ENCODE data around the gene PALLD. TPM values are rescaled to one million over a fixed set of nuclear protein-coding genes. Genes with fewer than 3 reads are reported as not detected.

Gene PALLD
- polyA plus RNA-seq, 1 donor from 2014 or later = 20.5 TPM

DNA sequence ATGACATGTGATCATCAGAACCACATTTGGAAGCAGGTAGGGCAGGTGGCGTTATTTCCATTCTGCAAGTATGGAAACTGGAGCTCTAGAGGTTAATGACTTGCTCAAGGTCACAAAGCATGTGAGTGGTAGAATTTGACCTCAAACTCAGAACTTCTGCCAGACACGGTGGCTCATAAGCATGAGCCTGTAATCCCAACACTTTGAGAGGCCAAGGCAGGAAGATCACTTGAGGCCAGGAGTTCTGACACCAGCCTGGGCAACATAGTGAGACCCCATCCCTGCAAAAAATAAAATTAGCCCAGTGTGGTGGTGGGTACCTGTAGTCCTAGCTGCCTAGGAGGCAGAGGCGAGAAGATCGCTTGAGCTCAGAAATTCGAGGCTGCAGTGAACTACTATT is 139.2 kb downstream of the PALLD start:
- Histone ChIP-seq H3K4me2 (ENCODE audit: low read length) (no peak overlapping the region), H3K79me2 (replicated peaks; ENCODE audit: insufficient read depth, low read length) (peaks cover 34% of the 10 kb centered on the region), H3K27me3 (ENCODE audit: insufficient read depth, low read depth, low read length) (no peaks in the 10 kb centered on the region), H3K36me3 (ENCODE audit: insufficient read depth, low read length) (no peaks in the 10 kb centered on the region), H3F3A (ENCODE audit: insufficient read depth, low read length, poor library complexity, severe bottlenecking) (no peaks in the 10 kb centered on the region), H3K9me3 (ENCODE audit: low read length) (no peaks in the 10 kb centered on the region), H2AFZ (ENCODE audit: low read depth, low read length) (no peak overlapping the region), H3K27ac (ENCODE audit: low read length) (no peak overlapping the region), H4K20me1 (ENCODE audit: insufficient read depth) (no peaks in the 10 kb centered on the region), H3K9ac (ENCODE audit: low read length) (no peak overlapping the region), H3K4me3 (ENCODE audit: low read length) (no peak overlapping the region), H3K9me2 (ENCODE audit: insufficient read depth, low read length) (no peaks in the 10 kb centered on the region)
- TF ChIP-seq, protein P1, sequence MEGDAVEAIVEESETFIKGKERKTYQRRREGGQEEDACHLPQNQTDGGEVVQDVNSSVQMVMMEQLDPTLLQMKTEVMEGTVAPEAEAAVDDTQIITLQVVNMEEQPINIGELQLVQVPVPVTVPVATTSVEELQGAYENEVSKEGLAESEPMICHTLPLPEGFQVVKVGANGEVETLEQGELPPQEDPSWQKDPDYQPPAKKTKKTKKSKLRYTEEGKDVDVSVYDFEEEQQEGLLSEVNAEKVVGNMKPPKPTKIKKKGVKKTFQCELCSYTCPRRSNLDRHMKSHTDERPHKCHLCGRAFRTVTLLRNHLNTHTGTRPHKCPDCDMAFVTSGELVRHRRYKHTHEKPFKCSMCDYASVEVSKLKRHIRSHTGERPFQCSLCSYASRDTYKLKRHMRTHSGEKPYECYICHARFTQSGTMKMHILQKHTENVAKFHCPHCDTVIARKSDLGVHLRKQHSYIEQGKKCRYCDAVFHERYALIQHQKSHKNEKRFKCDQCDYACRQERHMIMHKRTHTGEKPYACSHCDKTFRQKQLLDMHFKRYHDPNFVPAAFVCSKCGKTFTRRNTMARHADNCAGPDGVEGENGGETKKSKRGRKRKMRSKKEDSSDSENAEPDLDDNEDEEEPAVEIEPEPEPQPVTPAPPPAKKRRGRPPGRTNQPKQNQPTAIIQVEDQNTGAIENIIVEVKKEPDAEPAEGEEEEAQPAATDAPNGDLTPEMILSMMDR (IDR thresholded peaks at IDR 0.05; ENCODE audit: poor library complexity, severe bottlenecking) = no peak
- TF ChIP-seq TAF1 (IDR thresholded peaks at IDR 0.05; ENCODE audit: low read depth) = no peak
- no peak for TF ChIP-seq RAD21 (conservative IDR thresholded peaks at IDR 0.05)
- no peak for TF ChIP-seq MXI1 (conservative IDR thresholded peaks at IDR 0.05; ENCODE audit: poor library complexity, severe bottlenecking)
- no peak for TF ChIP-seq EP300 (conservative IDR thresholded peaks at IDR 0.05; ENCODE audit: poor library complexity, severe bottlenecking)
- TF ChIP-seq SMC3 (conservative IDR thresholded peaks at IDR 0.05; ENCODE audit: poor library complexity) = no peak
- no peak for TF ChIP-seq EZH2 (IDR thresholded peaks at IDR 0.05; ENCODE audit: borderline replicate concordance, insufficient read depth, low read length, poor library complexity, severe bottlenecking)
- no peak for TF ChIP-seq REST (IDR thresholded peaks at IDR 0.05; ENCODE audit: borderline replicate concordance)
- no peak for TF ChIP-seq POLR2AphosphoS5 (IDR thresholded peaks at IDR 0.05)

GRCh38 chr4:168636506-168637196 is 139.8 kb downstream of the PALLD start:
- Histone ChIP-seq H3K79me2 (replicated peaks; ENCODE audit: insufficient read depth, low read length) (peaks cover 34% of the 10 kb centered on the region), H3K27ac (ENCODE audit: low read length) (no peak overlapping the region), H3K9ac (ENCODE audit: low read length) (no peak overlapping the region), H3K9me2 (ENCODE audit: insufficient read depth, low read length) (no peaks in the 10 kb centered on the region), H3K27me3 (ENCODE audit: insufficient read depth, low read depth, low read length) (no peaks in the 10 kb centered on the region), H3K4me2 (ENCODE audit: low read length) (no peak overlapping the region), H2AFZ (ENCODE audit: low read depth, low read length) (no peak overlapping the region), H3K36me3 (ENCODE audit: insufficient read depth, low read length) (no peaks in the 10 kb centered on the region), H3K4me3 (ENCODE audit: low read length) (no peak overlapping the region), H3F3A (ENCODE audit: insufficient read depth, low read length, poor library complexity, severe bottlenecking) (no peaks in the 10 kb centered on the region), H3K9me3 (ENCODE audit: low read length) (no peaks in the 10 kb centered on the region), H4K20me1 (ENCODE audit: insufficient read depth) (no peaks in the 10 kb centered on the region)
- TF ChIP-seq SMC3 (conservative IDR thresholded peaks at IDR 0.05; ENCODE audit: poor library complexity) (no peak), REST (IDR thresholded peaks at IDR 0.05; ENCODE audit: borderline replicate concordance) (no peak), EP300 (conservative IDR thresholded peaks at IDR 0.05; ENCODE audit: poor library complexity, severe bottlenecking) (no peak), EZH2 (IDR thresholded peaks at IDR 0.05; ENCODE audit: borderline replicate concordance, insufficient read depth, low read length, poor library complexity, severe bottlenecking) (no peak), MXI1 (conservative IDR thresholded peaks at IDR 0.05; ENCODE audit: poor library complexity, severe bottlenecking) (no peak), POLR2AphosphoS5 (IDR thresholded peaks at IDR 0.05) (no peak)
